Measurements from ENCODE around the gene PRR7. TPM values are rescaled to one million over a fixed set of nuclear protein-coding genes. Genes with fewer than 3 reads are reported as not detected.

Gene PRR7
- total RNA-seq, 2 experiments from 2014 or later: 23.3 to 23.5 TPM

GRCh38 chr5:177430140-177430951 is 16.3 kb upstream of the PRR7 start:
- CTCF ChIA-PET: interaction anchor here (1.0 to 9.3 kb wide), 7 partner anchors 9 to 27 kb away, joined by 3 to 82 read pairs (median 5); no protein-coding TSS in a partner anchor
- H3K27me3 Mint-ChIP-seq: no peaks in the 10 kb centered on the region
- peaks cover 68% of the 10 kb centered on the region for H3K36me3 ChIP-seq (ENCODE audit: insufficient read depth, low read length)
- peaks cover 92% of the 10 kb centered on the region for H3K4me1 ChIP-seq (ENCODE audit: insufficient read depth, low read length)
- no peaks in the 10 kb centered on the region for H3K9me3 ChIP-seq (ENCODE audit: control insufficient read depth in 1 of 2, insufficient read depth in 1 of 2, low read length in 2 of 2)
- H3K27ac ChIP-seq (ENCODE audit: low read depth in 1 of 2, low read length in 2 of 2): peak overlapping the region; percentile 87 to 92
- peak overlapping the region; percentile 95 for H3K4me3 Mint-ChIP-seq
- H3K9me3 Mint-ChIP-seq: no peaks in the 10 kb centered on the region
- H3K36me3 Mint-ChIP-seq (ENCODE audit: low read depth): peaks cover 79% of the 10 kb centered on the region
- intact Hi-C loops (cut with DNase I, micrococcal nuclease): loop anchor here in 1 of 2 experiments (2.0 kb wide), 1 partner anchor 14 kb away; no protein-coding TSS in a partner anchor
- DNase-seq (peak in 3 of 14 experiments; percentile 33 to 47 (median 38)), ATAC-seq (ENCODE audit: poor library complexity) (no peak)
- H3K4me3 ChIP-seq (ENCODE audit: low read length): peak overlapping the region; percentile 65
- POLR2A ChIA-PET: interaction anchor here (1.1 to 12.6 kb wide), 6 partner anchors 13 to 120 kb away, joined by 3 to 661 read pairs (median 106); partner anchors contain the start of genes F12, LMAN2 and PRR7
- H3K27me3 ChIP-seq (ENCODE audit: control insufficient read depth in 1 of 2, insufficient read depth in 2 of 2, low read length in 2 of 2): no peaks in the 10 kb centered on the region
- peak overlapping the region; percentile 96 for H3K27ac Mint-ChIP-seq
- TF ChIP-seq, protein P1, sequence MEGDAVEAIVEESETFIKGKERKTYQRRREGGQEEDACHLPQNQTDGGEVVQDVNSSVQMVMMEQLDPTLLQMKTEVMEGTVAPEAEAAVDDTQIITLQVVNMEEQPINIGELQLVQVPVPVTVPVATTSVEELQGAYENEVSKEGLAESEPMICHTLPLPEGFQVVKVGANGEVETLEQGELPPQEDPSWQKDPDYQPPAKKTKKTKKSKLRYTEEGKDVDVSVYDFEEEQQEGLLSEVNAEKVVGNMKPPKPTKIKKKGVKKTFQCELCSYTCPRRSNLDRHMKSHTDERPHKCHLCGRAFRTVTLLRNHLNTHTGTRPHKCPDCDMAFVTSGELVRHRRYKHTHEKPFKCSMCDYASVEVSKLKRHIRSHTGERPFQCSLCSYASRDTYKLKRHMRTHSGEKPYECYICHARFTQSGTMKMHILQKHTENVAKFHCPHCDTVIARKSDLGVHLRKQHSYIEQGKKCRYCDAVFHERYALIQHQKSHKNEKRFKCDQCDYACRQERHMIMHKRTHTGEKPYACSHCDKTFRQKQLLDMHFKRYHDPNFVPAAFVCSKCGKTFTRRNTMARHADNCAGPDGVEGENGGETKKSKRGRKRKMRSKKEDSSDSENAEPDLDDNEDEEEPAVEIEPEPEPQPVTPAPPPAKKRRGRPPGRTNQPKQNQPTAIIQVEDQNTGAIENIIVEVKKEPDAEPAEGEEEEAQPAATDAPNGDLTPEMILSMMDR (IDR thresholded peaks at IDR 0.05): no peak
- peaks cover 71% of the 10 kb centered on the region for H3K4me1 Mint-ChIP-seq (ENCODE audit: low read depth)

DNA sequence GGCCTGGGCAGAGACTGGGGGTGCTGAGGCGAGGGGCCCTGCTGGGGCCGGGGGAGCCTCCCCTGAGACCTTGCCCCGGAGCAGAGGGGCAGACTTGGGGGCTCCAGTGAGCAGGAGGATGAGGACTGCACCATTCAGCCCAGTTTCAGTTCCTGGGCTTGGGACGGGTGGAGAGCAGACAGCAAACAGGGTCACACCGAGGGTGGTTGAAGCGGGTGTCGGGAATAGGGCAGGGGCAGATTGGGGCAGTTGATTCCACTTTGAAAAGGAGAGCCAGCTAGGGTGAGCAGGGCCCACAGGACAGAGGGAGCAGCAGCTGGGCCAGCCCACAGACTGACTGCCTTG is 15.7 kb upstream of the PRR7 start:
- intact Hi-C loops (cut with DNase I, micrococcal nuclease): loop anchor here in 1 of 2 experiments (2.0 kb wide), 1 partner anchor 14 kb away; no protein-coding TSS in a partner anchor
- peak overlapping the region; percentile 87 to 92 for H3K27ac ChIP-seq (ENCODE audit: low read depth in 1 of 2, low read length in 2 of 2)

More for the DNA sequence above, 15.7 kb upstream of the PRR7 start:
- H3K4me3 ChIP-seq (ENCODE audit: low read length): peak overlapping the region; percentile 65
- Mint-ChIP-seq H3K4me3 (peak overlapping the region; percentile 95), H3K9me3 (no peaks in the 10 kb centered on the region), H3K36me3 (ENCODE audit: low read depth) (peaks cover 85% of the 10 kb centered on the region), H3K27me3 (no peaks in the 10 kb centered on the region), H3K4me1 (ENCODE audit: low read depth) (peaks cover 65% of the 10 kb centered on the region), H3K27ac (peak overlapping the region; percentile 96)
- DNase-seq (peak in 3 of 14 experiments; percentile 33 to 41 (median 39)), ATAC-seq (ENCODE audit: poor library complexity) (no peak)
- no peaks in the 10 kb centered on the region for H3K27me3 ChIP-seq (ENCODE audit: control insufficient read depth in 1 of 2, insufficient read depth in 2 of 2, low read length in 2 of 2)
- CTCF ChIA-PET: interaction anchor here (1.2 to 9.3 kb wide), 6 partner anchors 9 to 28 kb away, joined by 4 to 82 read pairs (median 8); no protein-coding TSS in a partner anchor
- peaks cover 92% of the 10 kb centered on the region for H3K4me1 ChIP-seq (ENCODE audit: insufficient read depth, low read length)
- H3K36me3 ChIP-seq (ENCODE audit: insufficient read depth, low read length): peaks cover 74% of the 10 kb centered on the region
- no peaks in the 10 kb centered on the region for H3K9me3 ChIP-seq (ENCODE audit: control insufficient read depth in 1 of 2, insufficient read depth in 1 of 2, low read length in 2 of 2)
- POLR2A ChIA-PET: interaction anchor here (1.2 to 12.6 kb wide), 9 partner anchors 9 to 121 kb away, joined by 3 to 661 read pairs (median 5); partner anchors contain the start of genes F12 and PRR7
- TF ChIP-seq, protein P1 (IDR thresholded peaks at IDR 0.05): no peak
